ENCODE results near the gene HOXB2.

The HOXB2 gene

GRCh38 chr17:48578616-48579470 is 33.9 kb upstream of the HOXB2 start:
- H3K4me3 ChIP-seq (ENCODE audit: low read depth, low read length): peak overlapping the region; percentile 84
- no peak for DNase-seq (ENCODE audit: low read depth)
- peak; percentile 14 for TF ChIP-seq CTCF (IDR thresholded peaks at IDR 0.05; ENCODE audit: low read depth, low read length, missing control alignments)

DNA sequence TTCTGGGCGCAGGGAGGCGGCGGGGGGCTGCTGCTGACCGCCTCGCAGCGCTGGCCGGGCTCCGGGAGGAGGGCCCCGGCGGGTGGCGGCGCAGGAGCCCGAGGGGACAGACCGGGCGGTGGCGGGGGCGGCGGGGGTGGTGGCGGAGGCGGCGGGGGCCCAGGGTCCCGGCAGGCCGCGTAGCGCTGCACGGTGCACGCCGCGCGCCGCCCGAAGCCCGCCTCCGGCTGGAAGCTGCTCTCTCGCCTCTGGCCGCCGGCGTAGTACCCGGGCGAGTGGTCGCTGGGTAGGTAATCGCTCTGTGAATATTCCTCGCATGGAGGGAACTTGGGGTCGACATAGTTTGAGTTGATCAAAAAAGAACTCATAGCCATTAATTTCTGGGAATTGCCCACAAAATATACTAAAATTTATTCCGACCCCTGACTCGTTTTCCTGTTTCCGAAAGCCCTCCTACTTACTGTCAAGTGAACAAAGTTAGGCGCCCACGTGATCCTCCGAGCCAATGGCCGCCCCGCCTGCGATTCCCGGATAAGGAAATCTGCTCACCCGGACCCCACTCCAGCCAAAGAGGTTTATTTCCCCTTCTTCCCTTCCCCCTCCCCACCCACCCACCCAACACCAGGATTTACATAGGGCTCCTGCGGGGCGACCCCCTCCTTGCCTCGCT is 33.2 kb upstream of the HOXB2 start, which contains the start of gene HOXB4:
HOXB4 (minus strand) TSS at position 405 of the 670 bp plus-strand sequence; CDS start at position 374, 31 bp downstream.
- no peak for TF ChIP-seq CTCF (IDR thresholded peaks at IDR 0.05; ENCODE audit: low read depth, low read length, missing control alignments)
- peak; percentile 44 for DNase-seq (ENCODE audit: low read depth)
- H3K4me3 ChIP-seq (ENCODE audit: low read depth, low read length): peak within 1 kb of the TSS; percentile 84

- TF ChIP-seq CTCF (IDR thresholded peaks at IDR 0.05; ENCODE audit: low read depth, low read length, missing control alignments): no peak
- H3K4me3 ChIP-seq (ENCODE audit: low read depth, low read length): peak overlapping the region; percentile 84
- DNase-seq (ENCODE audit: low read depth): no peak
These were observed 32.5 kb upstream of the HOXB2 start for GRCh38 chr17:48577330-48577945.

GRCh38 chr17:48576479-48577309 is 31.8 kb upstream of the HOXB2 start:
- TF ChIP-seq CTCF (IDR thresholded peaks at IDR 0.05; ENCODE audit: low read depth, low read length, missing control alignments): no peak
- H3K4me3 ChIP-seq (ENCODE audit: low read depth, low read length): peak overlapping the region; percentile 84
- DNase-seq (ENCODE audit: low read depth): no peak

DNA sequence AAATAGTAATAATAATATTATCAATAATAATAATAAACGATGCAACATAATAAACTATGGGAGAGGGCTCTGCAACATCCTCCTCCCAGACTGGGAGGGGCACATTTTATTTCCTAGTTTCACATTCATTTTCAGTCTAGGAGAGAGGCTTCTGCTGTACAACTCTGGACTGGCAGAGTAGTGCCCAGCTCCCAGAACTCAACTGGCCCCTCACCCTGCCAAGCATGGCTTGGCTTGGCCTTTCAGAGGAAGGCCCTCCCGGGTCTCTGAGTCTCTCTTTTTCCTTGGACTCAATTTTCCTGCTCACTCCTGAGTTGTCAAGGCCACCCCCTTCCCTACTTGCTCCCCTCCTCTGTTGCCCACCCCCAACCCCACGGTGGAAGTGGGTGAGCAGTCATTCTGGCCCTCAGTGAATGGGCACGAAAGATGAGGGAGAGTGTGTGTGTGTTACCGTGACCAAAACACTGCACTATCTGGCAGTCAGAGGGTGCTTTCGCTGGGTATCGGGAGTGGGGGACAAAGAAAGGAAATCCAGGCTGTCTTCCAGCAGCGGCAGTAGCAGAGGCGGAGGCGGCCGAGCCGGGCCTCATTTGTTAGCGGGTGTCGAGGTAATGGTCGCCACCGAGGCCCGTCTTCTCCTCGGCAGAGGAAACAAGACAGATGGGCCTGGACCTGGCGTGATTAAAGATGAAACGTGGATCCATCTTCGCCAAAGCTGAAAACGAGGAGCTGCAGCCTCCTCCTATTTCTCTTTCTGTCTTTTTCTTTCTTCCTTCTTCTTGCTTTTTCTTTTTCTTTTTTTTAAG is 31.0 kb upstream of the HOXB2 start:
- DNase-seq (ENCODE audit: low read depth): no peak
- H3K4me3 ChIP-seq (ENCODE audit: low read depth, low read length): no peak overlapping the region
- no peak for TF ChIP-seq CTCF (IDR thresholded peaks at IDR 0.05; ENCODE audit: low read depth, low read length, missing control alignments)

Data from GM12864 (cell line).